ENCODE results near the gene ALDH3B1.

Gene ALDH3B1

GRCh38 chr11:68067991-68068390 is 57.9 kb downstream of the ALDH3B1 start:
- H3K4me3 ChIP-seq (ENCODE audit: low read depth, low read length), result no peak overlapping the region
- POLR2A ChIA-PET, result no interaction called here
- CTCF ChIA-PET, result no interaction called here
- TF ChIP-seq, protein P1, sequence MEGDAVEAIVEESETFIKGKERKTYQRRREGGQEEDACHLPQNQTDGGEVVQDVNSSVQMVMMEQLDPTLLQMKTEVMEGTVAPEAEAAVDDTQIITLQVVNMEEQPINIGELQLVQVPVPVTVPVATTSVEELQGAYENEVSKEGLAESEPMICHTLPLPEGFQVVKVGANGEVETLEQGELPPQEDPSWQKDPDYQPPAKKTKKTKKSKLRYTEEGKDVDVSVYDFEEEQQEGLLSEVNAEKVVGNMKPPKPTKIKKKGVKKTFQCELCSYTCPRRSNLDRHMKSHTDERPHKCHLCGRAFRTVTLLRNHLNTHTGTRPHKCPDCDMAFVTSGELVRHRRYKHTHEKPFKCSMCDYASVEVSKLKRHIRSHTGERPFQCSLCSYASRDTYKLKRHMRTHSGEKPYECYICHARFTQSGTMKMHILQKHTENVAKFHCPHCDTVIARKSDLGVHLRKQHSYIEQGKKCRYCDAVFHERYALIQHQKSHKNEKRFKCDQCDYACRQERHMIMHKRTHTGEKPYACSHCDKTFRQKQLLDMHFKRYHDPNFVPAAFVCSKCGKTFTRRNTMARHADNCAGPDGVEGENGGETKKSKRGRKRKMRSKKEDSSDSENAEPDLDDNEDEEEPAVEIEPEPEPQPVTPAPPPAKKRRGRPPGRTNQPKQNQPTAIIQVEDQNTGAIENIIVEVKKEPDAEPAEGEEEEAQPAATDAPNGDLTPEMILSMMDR (IDR thresholded peaks at IDR 0.05; ENCODE audit: insufficient read depth, low read length, missing control alignments), result no peak
- no peak for DNase-seq (ENCODE audit: low read depth, low spot score)

GRCh38 chr11:68071281-68072048 is 61.3 kb downstream of the ALDH3B1 start:
- ChIA-PET CTCF (no interaction called here), POLR2A (interaction anchor here (0.6 kb wide), 1 partner anchor 61 kb away, joined by 3 read pairs; the partner anchor contains the start of gene ALDH3B1)
- TF ChIP-seq, protein P1 (IDR thresholded peaks at IDR 0.05; ENCODE audit: insufficient read depth, low read length, missing control alignments), result no peak
- DNase-seq (ENCODE audit: low read depth, low spot score), result no peak
- no peak overlapping the region for H3K4me3 ChIP-seq (ENCODE audit: low read depth, low read length)

DNA sequence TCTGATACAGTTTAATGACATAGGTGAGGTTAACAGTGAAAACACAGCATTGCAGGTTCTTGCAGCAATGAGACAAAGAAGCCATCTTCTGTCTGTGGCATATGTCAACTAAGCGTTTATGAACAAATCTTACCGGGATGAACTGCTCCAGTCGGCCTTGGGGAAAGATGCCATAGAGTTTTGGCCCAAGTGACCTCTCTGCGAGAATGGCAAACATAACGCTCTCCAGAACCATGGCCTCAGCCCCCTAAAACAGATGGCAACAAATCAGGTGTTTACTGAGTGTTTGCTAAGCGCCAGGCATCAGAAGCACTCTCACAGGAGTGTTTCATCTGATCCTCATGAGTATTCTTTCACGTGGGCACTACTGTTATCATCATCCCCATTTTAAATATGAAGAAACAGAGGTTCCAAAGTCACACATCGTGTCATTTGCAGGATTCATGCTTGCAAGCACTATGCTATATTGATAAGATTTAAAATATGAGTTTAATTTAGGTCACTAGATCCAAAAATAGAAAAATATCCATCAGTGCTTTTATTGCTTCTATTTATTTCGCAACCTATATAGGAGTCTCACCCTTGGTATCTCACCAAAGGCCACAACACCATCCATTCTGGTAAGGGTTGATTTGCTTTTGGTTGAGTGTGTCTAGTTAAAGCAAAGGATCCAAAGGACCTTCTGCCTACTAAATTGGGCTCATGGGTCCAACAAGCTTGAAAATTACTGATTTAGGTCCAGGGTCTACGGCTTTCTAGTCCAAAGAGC is 64.6 kb downstream of the ALDH3B1 start:
- no peak for DNase-seq (ENCODE audit: low read depth, low spot score)
- ChIA-PET CTCF (interaction anchor here (1.2 kb wide), 1 partner anchor 10 kb away, joined by 3 read pairs; no protein-coding TSS in a partner anchor), POLR2A (no interaction called here)
- H3K4me3 ChIP-seq (ENCODE audit: low read depth, low read length), result no peak overlapping the region
- TF ChIP-seq, protein P1 (IDR thresholded peaks at IDR 0.05; ENCODE audit: insufficient read depth, low read length, missing control alignments), result no peak

DNA sequence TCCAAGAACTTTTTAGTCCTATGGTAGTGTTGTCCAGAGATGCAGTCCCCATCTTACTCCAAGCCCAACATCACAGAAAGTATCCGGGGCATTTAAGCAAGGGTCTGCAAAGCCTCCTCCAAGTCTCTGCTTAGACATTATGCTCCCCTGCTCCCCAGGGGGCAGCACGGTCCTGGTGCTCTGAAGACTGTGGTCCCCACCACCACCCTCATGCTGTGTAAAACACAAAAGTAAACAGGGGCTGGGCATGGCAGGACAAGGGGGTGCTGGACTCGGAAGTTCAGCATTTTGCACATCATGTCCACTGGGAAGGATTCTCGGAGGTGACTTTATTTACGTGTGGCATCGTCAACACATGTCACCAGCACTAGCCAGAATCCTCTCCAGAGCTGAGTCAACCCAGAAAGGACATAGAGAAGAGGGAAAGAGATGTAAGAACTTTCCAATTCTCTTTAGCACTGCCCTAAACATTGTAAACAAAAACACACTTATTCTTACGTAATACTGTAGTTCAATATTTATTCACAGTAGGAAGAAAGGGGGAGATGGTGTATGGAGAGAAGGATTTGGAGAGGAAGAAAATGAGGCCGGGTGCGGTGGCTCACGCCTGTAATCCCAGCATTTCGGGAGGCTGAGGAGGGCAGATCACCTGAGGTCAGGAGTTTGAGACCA is 66.4 kb downstream of the ALDH3B1 start:
- CTCF ChIA-PET, result interaction anchor here (1.2 kb wide), 1 partner anchor 8 kb away, joined by 3 read pairs; no protein-coding TSS in a partner anchor
- no peak overlapping the region for H3K4me3 ChIP-seq (ENCODE audit: low read depth, low read length)
- POLR2A ChIA-PET, result no interaction called here
- DNase-seq (ENCODE audit: low read depth, low spot score), result no peak
- TF ChIP-seq, protein P1 (IDR thresholded peaks at IDR 0.05; ENCODE audit: insufficient read depth, low read length, missing control alignments), result no peak

GRCh38 chr11:68077617-68078582 is 67.8 kb downstream of the ALDH3B1 start:
- ChIA-PET CTCF (interaction anchor here (0.8 kb wide), 1 partner anchor 15 kb away, joined by 4 read pairs; no protein-coding TSS in a partner anchor), POLR2A (no interaction called here)
- no peak for DNase-seq (ENCODE audit: low read depth, low spot score)
- TF ChIP-seq, protein P1 (IDR thresholded peaks at IDR 0.05; ENCODE audit: insufficient read depth, low read length, missing control alignments), result no peak
- no peak overlapping the region for H3K4me3 ChIP-seq (ENCODE audit: low read depth, low read length)
